GM10248 (cell line): ENCODE measurements around the gene RAD51B.

Experiments used
- CTCF ChIA-PET: fragments of 300-600 bp; sonication (Branson Sonifier 250); formaldehyde crosslinking; extraction: SDS; loops from one replicate; lab custom pipeline; 2021; ENCODE audit warnings: antibody characterized with exemption; lab: Yijun Ruan, JAX
- POLR2A ChIA-PET: fragments of 350-650 bp; sonication (Branson Sonifier 250); formaldehyde crosslinking; extraction: SDS; loops from one replicate; lab custom pipeline; 2020; ENCODE audit warnings: antibody characterized with exemption; lab: Yijun Ruan, JAX
- DNase-seq: peaks from one replicate; pipeline ENCODE4 v3.0.0; 2012; ENCODE audit errors: extremely low spot score
- TF ChIP-seq, protein P1 (sequence below): IDR thresholded peaks from 2 replicates; pipeline ENCODE4 v1.5.1; 2012; ENCODE audit warnings: mild to moderate bottlenecking, low read depth; ENCODE audit errors: extremely low read depth, missing control alignments, control extremely low read depth

Gene RAD51B

DNA sequence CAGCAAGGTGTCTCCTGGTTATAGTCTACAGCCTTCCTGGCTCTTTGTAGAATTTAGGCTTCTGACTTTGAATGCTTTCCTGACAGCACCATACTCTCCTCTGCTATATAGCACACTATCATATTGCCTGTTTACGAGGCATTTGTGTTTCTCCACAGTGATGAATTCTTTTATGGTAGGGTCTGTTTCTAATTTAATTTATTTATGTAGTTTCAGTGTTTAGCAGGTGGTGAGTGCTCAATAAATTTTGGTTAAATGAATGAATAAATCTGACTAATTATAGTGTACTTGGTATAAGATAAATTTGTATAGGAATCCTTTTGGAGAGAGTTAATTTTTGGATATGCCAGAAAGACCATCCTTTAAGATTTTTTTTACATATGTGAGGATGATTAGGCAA is 115.3 kb downstream of the RAD51B start:
- ChIA-PET CTCF (interaction anchor here (1.0 to 3.3 kb wide), 20 partner anchors 10 to 928 kb away, joined by 3 to 34 read pairs (median 5); no protein-coding TSS in a partner anchor), POLR2A (no interaction called here)
- TF ChIP-seq, protein P1, sequence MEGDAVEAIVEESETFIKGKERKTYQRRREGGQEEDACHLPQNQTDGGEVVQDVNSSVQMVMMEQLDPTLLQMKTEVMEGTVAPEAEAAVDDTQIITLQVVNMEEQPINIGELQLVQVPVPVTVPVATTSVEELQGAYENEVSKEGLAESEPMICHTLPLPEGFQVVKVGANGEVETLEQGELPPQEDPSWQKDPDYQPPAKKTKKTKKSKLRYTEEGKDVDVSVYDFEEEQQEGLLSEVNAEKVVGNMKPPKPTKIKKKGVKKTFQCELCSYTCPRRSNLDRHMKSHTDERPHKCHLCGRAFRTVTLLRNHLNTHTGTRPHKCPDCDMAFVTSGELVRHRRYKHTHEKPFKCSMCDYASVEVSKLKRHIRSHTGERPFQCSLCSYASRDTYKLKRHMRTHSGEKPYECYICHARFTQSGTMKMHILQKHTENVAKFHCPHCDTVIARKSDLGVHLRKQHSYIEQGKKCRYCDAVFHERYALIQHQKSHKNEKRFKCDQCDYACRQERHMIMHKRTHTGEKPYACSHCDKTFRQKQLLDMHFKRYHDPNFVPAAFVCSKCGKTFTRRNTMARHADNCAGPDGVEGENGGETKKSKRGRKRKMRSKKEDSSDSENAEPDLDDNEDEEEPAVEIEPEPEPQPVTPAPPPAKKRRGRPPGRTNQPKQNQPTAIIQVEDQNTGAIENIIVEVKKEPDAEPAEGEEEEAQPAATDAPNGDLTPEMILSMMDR, result no peak
- DNase-seq, result no peak

DNA sequence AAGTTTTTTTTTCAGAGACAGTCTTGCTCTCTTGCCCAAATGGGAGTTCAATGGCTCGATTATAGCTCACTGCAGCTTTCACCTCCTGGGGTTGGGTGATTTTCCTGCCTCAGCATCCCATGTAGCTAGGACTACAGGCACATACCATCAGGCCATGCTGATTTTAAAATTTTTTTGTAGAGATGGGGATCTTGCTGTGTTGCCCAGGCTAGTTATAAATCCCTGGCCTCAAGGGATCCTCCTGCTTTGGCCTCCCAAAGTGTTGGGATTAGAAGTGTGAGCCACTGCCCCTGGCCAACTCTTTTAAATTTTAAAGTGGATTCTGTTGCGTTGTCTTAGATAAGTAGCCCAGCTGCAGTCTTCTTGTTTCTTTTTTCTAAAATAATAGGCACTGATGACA is 115.8 kb downstream of the RAD51B start:
- POLR2A ChIA-PET, result no interaction called here
- CTCF ChIA-PET, result interaction anchor here (1.5 to 3.3 kb wide), 3 partner anchors 9 to 909 kb away, joined by 5 to 17 read pairs (median 5); no protein-coding TSS in a partner anchor
- no peak for DNase-seq
- TF ChIP-seq, protein P1, result no peak

DNA sequence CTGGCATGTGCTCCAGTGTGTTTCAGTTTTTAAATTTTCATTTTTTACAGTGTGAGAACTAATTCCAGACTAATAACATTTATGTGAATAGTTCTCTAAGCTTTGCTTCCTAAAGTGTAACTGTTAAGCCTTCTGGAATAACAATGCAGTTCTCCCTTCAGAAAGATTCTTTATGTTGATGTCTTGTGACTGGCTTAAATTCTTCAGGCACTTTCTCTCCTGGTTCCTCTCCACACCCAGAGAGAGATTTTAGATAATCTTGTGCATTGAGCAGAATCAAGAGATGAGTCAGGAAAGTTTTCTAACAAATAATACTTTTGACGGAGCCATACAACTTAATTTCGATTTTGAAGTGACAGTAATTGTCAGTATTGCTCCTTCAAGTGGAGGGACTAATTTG is 118.5 kb downstream of the RAD51B start:
- CTCF ChIA-PET, result interaction anchor here (0.8 to 2.5 kb wide), 7 partner anchors 12 to 1170 kb away, joined by 3 to 7 read pairs (median 4); no protein-coding TSS in a partner anchor
- TF ChIP-seq, protein P1, result no peak
- POLR2A ChIA-PET, result no interaction called here
- DNase-seq, result no peak

DNA sequence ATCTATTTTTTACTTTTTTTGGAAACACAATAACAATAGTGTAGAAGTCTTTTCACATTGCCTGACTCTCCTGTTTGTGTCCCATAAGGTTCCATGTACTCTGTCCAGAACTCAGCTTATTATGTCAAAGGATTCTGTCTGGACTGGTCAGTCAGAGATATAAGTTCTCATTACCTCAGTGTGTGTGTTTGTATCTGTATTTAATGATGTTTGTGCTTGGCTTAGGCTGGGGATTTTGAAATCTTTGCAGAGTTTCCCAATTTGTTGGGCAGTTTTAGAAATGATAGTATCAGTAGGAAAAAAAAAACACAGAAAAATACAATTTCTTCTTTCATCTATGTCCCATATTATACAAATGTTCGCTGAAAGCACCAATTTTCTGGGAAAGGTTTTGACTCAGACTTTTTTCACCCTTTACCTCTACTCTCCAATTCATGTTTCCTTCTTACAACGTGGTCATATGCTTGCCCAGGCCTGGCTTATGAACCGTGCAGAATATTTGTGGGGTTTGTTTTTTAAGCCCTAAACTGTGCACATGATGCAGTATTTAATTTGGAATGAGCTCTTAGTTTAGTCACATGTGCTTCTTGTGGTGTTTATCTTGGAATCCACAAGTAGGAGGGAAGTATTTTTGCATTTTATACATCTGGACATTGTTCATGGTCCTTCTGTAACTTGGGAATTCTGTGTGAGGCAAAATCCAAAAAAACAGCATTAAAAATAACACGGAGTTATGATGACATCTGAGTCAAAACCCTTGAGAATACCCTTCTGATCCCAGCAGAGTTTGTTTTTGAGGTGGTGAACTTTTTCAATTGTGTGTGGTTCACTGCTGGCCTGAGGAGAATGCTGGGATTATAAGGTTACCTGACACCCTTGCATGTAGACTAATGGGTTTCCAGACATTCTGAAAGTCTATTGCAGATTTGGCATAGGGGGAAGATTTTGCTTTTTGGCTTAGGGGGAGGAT is 121.2 kb downstream of the RAD51B start:
- ChIA-PET CTCF (interaction anchor here (0.7 to 2.8 kb wide), 6 partner anchors 9 to 876 kb away, joined by 3 to 7 read pairs (median 4); no protein-coding TSS in a partner anchor), POLR2A (no interaction called here)
- TF ChIP-seq, protein P1, result no peak
- DNase-seq, result no peak

DNA sequence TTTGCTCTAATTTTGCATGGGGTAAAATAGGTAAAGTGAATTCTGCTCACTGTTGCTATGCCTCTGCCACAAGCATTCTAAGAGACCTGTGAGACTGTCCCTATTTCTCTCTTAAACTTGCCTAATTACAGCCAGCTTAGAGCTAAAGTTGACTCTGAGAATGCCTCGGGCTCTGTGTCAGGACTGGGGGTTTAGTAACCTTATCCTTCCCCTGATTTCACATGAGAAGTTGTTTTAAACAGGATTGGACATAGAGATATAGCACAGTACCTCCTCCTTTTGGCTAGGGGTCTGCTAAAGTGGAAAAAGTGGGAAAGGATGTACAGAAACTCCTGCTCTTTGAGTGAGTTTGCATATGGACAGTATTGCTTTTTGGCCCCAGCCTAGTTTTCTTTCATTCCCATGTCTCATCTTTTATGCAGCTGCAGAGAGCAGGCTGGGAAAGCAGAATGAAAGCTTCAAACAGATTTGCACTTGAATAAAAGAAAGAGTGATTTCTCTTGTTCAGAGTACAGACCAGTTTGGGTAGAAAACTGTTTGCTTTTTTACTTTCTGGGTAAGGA is 122.0 kb downstream of the RAD51B start:
- TF ChIP-seq, protein P1, result no peak
- ChIA-PET CTCF (interaction anchor here (1.0 to 2.8 kb wide), 7 partner anchors 8 to 875 kb away, joined by 3 to 7 read pairs (median 4); no protein-coding TSS in a partner anchor), POLR2A (no interaction called here)
- no peak for DNase-seq

DNA sequence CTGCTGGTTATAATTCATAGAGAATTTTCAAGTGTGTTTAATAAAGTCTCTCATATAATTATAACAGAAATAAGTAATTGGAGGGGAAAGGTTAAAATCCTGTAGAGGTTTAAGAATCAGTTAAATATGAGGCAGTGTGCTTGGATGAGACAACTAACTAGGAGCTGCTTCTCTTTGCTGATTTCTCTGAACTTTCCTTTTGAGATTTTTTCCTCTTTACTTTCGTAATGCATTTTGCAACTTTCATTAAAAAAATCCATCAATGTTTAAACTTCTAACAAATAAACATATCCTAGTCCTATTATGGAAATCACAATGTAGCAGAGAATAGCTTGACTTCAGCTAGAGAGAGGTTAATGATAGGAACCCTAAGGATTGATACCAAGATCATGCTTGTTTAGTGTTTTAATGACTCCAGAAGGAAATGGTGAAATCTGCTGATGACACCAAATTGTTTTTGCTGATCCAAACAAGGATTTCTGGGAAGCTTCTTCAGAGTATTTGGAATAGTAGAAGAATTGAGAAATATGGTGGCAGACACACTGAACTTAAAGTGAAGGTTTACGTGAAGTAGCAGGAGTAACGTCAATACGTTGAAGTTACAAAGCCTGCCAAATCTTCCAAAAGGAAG is 122.6 kb downstream of the RAD51B start:
- CTCF ChIA-PET, result interaction anchor here (1.0 to 2.8 kb wide), 7 partner anchors 8 to 875 kb away, joined by 3 to 7 read pairs (median 4); no protein-coding TSS in a partner anchor
- DNase-seq, result no peak
- POLR2A ChIA-PET, result no interaction called here
- TF ChIP-seq, protein P1, result no peak
